Endometrial microvascular endothelial cells (primary cell): ENCODE results near the gene EFCAB5. TPM values are rescaled to one million over a fixed set of nuclear protein-coding genes. Genes with fewer than 3 reads are reported as not detected.
"Not testable (repeated sequence)": the region's sequence is repeated elsewhere in the genome, so short reads cannot be mapped to it uniquely, and the experiment has no call there.

ENCODE experiments used
- in situ Hi-C: cut with HindIII; loops from 2 replicates; pipeline ENCODE4 v1.10.0; 2017; ENCODE audit warnings: low sequenced_read_pairs, low pct_unique_long_range_greater_than_20kb; ENCODE audit errors: inconsistent ontology term
- total RNA-seq: library from RNA; depleted of rRNA; stranded (reverse); fragments of >200 nt; gene quantifications from one replicate; pipeline ENCODE4 v1.2.3, GENCODE V29; 2015; ENCODE audit errors: inconsistent ontology term

Gene EFCAB5
- total RNA-seq, 1 donor from 2014 or later, result not detected

DNA sequence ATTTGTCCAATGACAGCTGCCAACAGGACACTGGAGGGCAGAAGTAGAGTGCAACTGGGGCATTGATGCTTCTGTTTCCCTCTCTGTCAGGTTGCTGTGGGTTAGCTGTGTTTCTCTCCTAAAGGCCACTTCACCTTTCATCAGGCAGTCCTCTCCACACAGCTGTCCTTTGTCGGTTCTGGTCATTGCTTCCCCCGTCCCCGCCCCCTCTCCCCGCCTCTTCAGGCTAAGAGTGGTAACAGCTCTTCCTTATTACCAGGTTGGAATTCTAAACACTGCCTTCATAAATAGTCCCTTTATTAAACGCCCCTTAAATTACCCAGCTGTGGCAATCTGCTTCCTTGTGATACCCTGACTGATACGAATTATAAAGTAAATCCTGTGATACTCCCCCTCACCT lies 143.4 kb downstream of the EFCAB5 start:
- in situ Hi-C loops, result no loop called here

DNA sequence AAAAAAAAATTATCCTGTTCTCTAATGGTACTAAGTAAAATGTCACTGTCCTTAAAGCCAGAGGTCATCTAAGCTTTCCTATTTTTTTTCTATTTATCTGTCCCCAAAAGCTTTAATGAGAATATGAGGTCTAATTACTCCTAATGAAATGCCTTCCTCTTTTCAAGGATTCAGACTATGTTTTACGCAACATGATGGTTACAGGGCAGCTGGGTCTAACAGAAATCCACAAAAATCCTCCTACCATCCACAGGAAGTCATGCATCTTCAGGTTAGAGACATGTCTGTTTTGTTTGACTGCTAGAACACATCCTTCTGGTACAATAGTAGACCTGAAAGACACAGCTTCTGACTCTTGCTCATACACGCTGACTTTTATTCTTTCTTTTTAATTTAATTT lies 145.5 kb downstream of the EFCAB5 start:
- in situ Hi-C loops, result no loop called here

DNA sequence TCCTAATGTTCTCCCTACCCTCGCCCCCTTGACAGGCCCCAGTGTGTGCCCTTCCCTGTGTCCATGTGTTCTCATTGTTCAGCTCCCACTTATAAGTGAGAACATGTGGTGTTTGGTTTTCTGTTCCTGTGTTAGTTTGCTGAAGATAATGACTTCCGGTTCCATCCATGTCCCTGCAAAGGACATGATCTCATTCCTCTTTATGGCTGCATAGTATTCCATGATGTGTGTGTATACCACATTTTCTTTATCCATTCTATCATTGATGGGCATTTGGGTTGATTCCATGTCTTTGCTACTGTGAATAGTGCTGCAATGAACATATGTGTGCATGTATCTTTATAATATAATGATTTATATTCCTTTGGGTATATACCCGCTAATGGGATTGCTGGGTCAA lies 146.0 kb downstream of the EFCAB5 start:
- in situ Hi-C loops, result not testable (repeated sequence)

DNA sequence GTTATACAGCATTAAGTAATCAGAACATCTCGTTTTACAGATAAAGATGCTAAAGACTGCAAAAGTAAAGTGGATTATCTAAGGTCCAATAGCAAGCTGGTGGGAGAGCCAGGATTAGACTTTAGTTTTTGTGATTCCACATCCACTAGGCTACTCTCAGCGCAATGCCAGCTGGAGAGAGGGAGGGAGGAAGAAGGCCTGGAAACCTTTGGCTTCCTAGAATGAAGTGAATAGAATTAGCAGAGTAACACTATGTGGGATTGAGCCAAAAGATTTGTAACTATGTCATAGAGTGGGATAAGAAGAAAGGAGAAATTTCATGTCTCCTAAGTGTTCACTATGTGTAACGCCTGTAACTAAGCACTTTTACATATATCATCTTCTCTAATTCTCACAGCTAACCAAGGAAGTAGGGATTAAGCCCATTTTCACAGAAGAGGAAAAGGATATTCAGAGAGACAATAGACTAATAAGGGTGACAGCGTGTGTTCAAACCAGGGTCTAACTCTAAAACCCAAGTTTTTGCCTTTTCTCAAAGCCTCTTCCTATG lies 149.8 kb downstream of the EFCAB5 start:
- in situ Hi-C loops, result no loop called here

DNA sequence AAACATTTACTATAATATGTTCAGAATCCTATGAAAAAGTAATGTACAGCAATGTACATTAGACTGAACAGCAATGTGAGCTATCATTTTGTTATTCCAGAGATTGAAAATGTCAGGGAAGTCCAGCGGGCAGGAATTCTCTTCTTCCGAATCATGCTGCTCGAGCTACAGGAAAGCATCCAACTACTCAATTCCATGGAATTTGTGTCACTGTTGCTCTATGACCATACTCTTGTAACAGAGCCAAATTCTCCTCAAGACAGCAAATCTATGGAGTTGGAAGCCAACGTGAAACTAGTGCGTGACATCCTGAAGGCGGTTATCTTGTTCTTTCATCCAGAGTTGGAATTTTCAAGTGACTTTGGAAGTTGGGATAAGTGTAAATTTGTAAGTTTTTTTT lies 150.3 kb downstream of the EFCAB5 start:
- in situ Hi-C loops, result no loop called here

DNA sequence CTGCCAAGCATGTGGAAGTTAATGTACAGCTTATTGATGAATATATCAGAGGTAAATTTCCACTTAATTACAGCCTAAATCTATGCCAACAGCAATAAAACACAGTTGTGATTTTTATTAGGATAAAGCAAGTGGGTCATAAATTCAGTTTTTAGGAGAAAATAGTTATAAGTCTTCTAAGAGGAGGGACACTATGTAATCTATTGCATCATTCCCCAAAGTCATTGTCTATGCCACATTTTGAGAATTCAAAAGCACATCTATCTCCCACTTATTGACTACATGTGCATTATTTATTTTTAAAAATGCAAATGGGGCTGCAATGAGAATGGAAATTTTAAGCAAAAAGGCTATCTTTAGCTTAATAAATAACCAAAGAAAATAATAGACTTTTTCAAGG lies 151.5 kb downstream of the EFCAB5 start:
- in situ Hi-C loops, result no loop called here

DNA sequence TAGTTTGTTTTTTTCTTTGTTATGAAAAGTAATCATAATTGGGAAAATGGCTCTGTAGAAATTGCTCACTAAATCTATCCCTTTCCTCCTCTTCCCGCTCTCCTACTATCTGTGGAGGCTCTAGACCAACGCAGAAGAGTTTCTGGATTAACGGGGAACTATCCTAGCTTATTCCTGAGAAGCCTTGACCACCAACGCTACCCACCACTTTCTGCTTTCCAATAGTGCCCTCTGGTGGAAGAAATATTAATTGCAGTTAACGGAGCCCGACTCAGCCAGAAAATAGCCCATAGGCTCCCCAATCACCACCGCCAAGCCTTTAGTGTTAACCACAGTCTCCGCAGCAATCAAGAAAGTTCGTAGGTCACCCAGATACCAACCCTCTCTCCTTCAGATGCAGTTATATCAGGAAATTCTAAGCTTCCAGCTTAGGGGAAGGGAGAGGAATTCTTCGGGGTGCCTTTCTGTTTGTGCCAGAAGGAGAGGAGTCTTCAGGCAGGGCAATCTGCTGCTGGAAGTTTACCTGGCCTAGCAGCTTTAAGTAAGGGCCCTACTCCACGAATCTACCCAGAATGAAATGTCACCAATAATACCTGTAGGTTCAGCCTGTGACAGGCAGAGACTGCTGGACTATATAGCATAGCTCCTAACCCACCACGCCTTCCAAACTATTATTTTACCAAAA lies 152.2 kb downstream of the EFCAB5 start:
- in situ Hi-C loops, result no loop called here

DNA sequence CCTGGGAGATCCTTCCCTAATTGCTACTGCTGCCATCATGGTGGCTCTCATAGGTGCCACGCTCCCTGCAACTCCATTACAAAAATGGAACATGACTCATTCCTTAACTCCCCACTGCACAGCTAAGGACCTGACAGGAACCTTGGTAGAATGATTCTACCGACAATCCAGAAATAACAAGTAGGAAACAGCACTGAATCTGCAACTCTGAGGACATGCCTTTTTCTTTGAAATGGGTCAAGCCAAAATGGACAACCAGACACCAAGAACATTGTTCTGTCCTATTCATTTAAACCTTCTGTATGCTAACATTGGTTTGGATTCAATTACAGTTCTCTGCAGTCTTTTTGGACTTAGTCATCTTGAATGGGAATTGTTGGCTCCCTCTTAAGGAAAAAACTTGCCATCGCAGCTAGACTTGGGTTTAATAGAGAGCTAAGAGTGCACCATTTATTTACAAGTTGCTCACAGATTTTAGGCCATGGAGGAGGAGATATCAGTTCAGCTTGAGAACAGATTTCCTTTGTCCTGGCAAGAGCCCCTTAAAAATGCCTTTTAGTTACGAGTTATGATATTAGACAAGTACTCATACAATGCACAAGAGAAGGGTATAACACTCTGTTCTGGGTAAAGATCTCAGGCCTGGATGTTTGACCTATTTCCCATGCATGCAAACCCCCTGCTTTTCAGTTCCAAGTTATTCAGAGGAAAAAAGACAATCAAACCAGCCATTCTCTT lies 154.2 kb downstream of the EFCAB5 start:
- in situ Hi-C loops, result no loop called here

DNA sequence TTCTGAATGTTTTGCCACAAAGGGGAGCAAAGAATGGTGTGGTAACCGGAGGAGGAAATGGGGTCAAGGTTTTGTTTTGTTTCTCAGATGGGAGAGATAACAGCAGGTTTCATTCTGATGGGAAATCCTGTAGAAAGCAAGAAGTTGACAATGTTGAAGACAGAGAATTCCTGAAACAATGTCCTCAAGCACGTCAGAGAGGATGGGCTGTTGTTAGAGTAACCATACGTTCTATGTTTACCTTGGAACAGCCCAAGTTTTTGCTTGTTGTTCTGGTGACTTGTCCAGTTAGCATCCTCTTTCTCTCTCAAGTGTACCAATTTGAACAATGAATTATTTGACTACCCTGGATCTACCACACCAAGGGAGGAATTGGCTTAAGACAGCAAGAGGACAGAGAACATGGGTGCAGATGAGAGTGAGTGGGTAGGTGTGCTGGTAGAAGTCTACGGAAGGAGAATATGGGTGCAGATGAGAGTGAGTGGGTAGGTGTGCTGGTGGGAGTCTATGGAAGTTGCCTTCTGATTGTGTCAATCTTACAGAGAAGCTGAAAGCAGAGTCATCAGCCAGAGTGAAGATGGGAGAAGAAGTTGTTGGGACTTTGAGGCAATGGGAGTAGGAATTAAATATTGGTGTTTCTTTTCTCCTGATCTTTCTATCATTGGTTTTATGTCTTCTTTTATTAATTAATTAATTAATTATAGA lies 160.4 kb downstream of the EFCAB5 start:
- in situ Hi-C loops, result no loop called here

DNA sequence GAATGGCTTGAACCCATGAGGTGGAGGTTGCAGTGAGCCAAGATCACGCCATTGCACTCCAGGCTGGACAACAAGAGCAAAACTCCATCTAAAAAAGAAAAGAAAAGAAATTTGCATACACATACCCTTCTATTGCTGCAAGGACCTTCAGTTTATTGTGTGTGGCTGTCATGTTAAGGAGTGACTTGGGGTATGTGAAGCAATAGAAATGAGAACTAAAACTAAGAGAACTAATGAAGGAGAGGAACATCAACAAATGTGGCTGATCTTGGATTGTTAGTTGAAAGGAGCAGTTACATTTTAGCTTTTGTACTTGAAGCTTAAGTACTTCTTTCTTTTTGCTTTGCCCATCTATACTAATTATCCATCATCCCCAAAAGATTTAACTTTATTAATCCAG lies 162.5 kb downstream of the EFCAB5 start:
- in situ Hi-C loops, result no loop called here

DNA sequence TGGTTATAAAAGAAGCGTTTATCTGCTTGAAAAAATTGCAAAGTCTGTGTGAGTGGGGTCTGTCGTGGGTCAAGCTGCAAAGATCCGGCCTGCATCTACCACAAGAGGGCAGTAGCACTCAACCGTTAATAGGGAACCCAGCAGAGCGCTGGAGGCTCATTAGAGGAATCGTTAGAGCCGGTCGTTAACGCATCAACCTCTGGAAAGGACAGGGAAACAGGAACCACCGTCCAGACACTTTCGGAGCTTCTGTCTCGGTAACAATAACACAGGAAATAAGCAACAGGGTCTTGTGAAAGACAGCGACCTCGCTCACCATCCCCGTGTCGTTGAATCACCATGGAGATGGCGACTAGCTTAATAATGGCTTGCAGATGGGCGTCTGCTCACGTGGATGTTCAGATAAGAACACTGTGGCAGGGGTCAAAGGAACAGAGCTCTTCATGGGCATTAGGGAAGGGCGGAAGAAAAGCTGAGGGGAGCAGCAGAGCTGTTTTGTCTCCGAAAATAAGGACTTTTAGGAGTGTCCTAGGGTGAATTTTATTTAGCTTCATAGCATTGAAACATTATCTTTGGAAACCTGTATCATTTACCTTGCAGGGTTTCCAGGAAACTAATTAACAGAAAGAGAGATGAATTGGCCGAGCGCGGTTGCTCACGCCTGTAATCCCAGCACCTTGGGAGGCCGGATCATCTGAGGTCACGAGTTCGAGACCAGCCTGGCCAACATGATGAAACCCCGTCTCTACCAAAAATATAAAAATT lies 163.3 kb downstream of the EFCAB5 start:
- in situ Hi-C loops, result no loop called here

DNA sequence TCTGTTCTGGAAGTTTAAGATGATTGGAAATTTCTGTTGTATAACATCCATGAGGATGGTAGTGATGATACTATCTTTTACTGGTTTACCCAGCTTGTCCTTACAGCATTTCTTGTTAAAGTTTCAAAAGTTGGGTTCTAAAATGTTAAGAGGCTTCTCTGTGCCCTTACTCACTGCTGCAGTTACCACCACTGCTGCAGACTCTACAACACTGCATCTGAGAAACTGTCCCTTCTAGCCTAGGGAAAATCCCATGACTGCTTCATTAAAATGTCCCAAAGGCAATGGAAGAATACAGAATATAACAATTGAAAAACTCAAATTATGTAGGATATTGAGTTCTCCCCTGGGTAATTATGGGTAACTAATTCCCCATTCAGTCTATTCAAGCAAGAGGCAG lies 171.4 kb downstream of the EFCAB5 start:
- in situ Hi-C loops, result no loop called here

DNA sequence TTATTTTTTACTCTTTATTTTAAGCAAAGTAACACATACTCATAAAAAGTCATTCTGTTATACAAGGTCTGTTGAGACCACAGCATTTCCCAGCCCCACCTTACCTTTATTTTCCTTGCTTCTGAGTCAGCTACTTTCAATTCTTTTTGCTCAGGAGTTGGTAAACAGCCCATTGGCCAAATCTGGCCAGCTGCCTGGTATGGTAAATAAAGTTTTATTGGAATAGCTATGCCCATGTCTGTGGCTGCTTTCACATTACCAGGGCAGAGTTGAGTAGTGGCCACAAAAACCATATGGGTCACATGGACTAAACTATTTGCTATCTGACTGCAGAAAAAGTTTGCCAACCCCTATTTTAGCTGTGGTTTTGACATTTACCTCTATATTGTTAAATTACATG lies 171.8 kb downstream of the EFCAB5 start:
- in situ Hi-C loops, result no loop called here

DNA sequence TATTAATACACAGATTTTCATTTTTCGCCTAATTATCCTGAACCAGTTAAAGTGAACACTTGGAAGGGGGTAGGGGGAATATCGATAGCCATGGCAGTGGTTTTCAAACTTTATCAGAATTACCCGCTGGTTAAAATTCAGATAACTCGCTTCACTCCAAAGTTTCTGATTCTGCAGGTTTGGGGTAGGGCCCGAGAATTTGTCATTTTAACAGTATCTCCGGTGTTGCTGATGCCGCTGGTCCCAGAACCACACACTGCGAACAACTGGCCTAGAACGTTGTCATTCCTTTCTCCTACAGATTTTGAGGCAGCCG lies 174.9 kb downstream of the EFCAB5 start:
- in situ Hi-C loops, result no loop called here

DNA sequence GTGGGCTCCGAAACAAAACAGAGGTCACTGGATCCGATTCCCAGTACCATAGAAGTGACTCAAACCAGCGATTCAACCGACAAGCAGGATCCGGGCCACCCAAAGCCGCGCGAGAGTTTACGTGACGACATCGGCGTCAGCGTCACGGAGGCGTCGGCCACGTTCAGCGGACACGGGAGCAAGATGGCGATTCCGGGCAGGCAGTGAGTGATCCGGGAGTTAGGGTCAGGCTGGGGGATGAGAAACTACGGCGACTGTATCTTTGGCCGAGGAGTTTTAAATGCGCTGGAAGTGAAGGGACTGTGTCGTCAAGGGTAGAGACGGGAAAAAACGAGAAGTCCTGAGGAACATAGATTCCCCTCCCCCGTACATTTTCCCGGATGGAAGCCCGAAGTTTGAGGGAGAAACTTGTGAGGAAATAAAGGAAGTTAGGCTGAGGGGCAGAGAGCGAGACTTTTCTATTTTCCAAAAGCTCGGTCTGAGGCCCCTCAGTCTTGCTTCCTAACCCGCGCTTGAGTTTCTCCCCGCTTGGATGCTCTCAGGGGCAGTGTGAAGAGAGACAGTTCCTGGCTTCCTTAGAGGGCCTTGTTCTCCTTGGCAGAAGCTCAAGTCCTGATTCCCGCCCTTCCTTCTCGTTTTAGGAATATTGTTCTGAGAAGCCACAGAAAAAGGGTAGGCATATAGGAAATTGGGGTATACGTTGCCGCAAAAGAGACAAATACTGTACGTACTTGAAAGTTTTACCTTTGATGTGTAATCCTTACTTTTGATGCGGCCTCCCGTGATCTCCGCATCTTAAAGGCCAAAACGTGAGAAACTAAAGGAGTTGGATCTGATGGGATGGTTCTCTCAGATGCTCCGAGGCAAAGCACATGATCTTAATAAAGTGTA lies 175.5 kb downstream of the EFCAB5 start, which contains the start of gene NSRP1:
NSRP1 (plus strand) TSS at position 156 of the 891 bp plus-strand sequence; CDS start at position 184, 28 bp downstream.
- in situ Hi-C loops, result no loop called here

DNA sequence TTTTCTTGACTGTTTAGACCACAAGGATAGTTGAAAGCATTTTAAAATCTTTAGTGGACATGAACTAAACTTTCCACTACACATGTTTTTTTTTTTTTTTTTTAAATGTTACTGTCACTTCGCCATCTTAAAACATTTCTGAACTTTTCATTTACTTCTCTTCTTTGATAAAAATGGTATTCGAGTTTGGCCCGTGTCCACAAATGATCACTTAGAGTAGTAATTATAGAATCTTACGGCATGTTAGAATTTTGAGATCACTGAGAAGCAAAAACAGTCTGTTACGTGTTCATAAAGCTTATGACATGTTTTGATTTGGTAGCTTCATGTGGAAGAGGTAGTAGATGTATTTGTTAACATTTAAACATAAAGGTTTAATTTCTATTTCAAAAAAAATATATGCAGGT lies 176.2 kb downstream of the EFCAB5 start:
- in situ Hi-C loops, result no loop called here

DNA sequence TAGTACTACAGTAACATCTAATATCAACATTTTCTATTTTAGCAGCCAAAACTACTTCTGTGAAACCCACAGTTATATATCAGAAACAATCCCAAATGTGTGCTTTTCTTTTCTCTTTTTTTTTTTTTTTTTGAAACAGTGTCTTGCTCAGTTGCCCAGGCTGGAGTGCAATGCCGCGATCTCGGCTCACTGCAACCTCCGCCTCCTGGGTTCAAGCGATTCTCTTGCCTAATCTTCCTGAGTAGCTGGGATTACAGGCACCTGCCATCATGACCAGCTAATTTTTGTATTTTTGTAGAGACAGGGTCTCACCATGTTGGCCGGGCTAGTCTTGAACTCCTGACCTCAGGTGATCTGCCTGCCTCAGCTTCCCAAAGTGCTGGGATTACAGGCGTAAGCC lies 177.2 kb downstream of the EFCAB5 start:
- in situ Hi-C loops, result not testable (repeated sequence)

DNA sequence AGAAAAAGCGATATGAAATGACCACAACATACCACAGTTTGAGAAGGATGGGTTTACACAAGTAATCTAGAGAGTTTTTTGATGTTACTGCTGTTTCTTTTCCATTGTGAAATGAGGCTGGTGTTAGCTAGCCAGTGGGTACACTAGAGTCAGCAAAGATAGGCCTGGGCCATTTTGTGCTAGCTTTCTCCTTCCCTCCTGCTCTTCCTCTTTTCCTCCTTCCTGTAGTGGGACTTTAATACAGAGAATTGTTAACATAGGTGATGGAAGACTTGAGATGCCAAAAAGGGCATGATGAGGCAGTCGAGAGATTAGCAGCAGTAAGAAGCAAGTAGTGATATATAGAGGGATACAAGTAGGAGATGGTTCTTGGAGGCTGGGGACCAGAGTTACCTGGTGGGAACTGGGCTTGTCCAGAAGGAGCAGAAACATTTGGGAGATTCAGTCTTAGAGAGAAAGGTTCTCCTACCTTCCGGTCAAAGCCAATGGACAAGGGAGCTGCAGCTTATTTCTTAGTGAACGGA lies 182.9 kb downstream of the EFCAB5 start:
- in situ Hi-C loops, result no loop called here
